ENCODE results near the gene CRYBA2.
A peak's percentile ranks its signal among the peaks of the same experiment; 100 is the strongest.

GRCh38 chr2:218981881-218982585, 11.2 kb downstream of the CRYBA2 start:
- TF ChIP-seq CTCF (IDR thresholded peaks at IDR 0.05; ENCODE audit: poor library complexity, severe bottlenecking) = no peak
- TF ChIP-seq MXI1 (conservative IDR thresholded peaks at IDR 0.05; ENCODE audit: poor library complexity, severe bottlenecking) = no peak
- TF ChIP-seq EZH2 (IDR thresholded peaks at IDR 0.05; ENCODE audit: borderline replicate concordance, insufficient read depth, low read length, poor library complexity, severe bottlenecking) = peak; percentile 84
- no peak for TF ChIP-seq EP300 (conservative IDR thresholded peaks at IDR 0.05; ENCODE audit: poor library complexity, severe bottlenecking)
- no peak for TF ChIP-seq TAF1 (IDR thresholded peaks at IDR 0.05; ENCODE audit: low read depth)
- TF ChIP-seq REST (IDR thresholded peaks at IDR 0.05; ENCODE audit: borderline replicate concordance) = no peak
- TF ChIP-seq SMC3 (conservative IDR thresholded peaks at IDR 0.05; ENCODE audit: poor library complexity) = no peak

Data from neural cell (in vitro differentiated cells).